HCT116 (cell line): ENCODE measurements around the gene PURB.

Source experiments
- EGR1 ChIP-seq: IDR thresholded peaks from 2 replicates; pipeline ENCODE4 v1.6.1; 2012; ENCODE audit warnings: low read depth
- EZH2phosphoT487 ChIP-seq: fragments of 200-600 bp; IDR thresholded peaks from 2 replicates; pipeline ENCODE4 v1.6.1; 2018; ENCODE audit warnings: antibody characterized with exemption, borderline replicate concordance
- POLR2A ChIP-seq: IDR thresholded peaks from 2 replicates; pipeline ENCODE4 v1.7.0; 2011; ENCODE audit warnings: borderline replicate concordance; ENCODE audit not compliant: insufficient read depth, insufficient read length; ENCODE audit errors: extremely low read depth
- POLR2AphosphoS5 ChIP-seq: IDR thresholded peaks from 2 replicates; pipeline ENCODE4 v1.6.1; 2011; ENCODE audit warnings: mild to moderate bottlenecking, low read depth, low read length, moderate library complexity
- TF ChIP-seq, protein P1 (sequence below), 3 experiments: fragments of 200-600 bp in 1 of 3; sonication (generic) in 1 of 3; IDR thresholded peaks in 2 of 3; conservative IDR thresholded peaks in 1 of 3; 2 replicates each; pipeline ENCODE4 v1.5.1; 2012 to 2017; ENCODE audit warnings: low read depth in 2 of 3, low read length in 2 of 3, antibody characterized with exemption in 1 of 3, borderline replicate concordance in 1 of 3, control low read depth in 1 of 3, mild to moderate bottlenecking in 1 of 3, mixed read lengths in 1 of 3, mixed run types in 1 of 3, moderate library complexity in 1 of 3; ENCODE audit not compliant: insufficient read depth in 1 of 3
- TF ChIP-seq, protein P2 (sequence below): IDR thresholded peaks from 2 replicates; pipeline ENCODE4 v1.6.1; 2012
- TF ChIP-seq, protein P3 (sequence below): IDR thresholded peaks from 2 replicates; pipeline ENCODE4 v1.6.1; 2012
- TF ChIP-seq, protein P4 (sequence below): IDR thresholded peaks from 2 replicates; pipeline ENCODE4 v1.6.1; 2012; ENCODE audit warnings: low read depth

GRCh38 chr7:44906965-44907364 is 21.6 kb upstream of the PURB start:
- TF ChIP-seq EGR1 (no peak), EZH2phosphoT487 (no peak), POLR2A (no peak), POLR2AphosphoS5 (no peak)
- TF ChIP-seq, protein P1, sequence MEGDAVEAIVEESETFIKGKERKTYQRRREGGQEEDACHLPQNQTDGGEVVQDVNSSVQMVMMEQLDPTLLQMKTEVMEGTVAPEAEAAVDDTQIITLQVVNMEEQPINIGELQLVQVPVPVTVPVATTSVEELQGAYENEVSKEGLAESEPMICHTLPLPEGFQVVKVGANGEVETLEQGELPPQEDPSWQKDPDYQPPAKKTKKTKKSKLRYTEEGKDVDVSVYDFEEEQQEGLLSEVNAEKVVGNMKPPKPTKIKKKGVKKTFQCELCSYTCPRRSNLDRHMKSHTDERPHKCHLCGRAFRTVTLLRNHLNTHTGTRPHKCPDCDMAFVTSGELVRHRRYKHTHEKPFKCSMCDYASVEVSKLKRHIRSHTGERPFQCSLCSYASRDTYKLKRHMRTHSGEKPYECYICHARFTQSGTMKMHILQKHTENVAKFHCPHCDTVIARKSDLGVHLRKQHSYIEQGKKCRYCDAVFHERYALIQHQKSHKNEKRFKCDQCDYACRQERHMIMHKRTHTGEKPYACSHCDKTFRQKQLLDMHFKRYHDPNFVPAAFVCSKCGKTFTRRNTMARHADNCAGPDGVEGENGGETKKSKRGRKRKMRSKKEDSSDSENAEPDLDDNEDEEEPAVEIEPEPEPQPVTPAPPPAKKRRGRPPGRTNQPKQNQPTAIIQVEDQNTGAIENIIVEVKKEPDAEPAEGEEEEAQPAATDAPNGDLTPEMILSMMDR (IDR thresholded peaks at IDR 0.05 in 2 of 3, conservative IDR thresholded peaks at IDR 0.05 in 1 of 3; ENCODE audit: borderline replicate concordance in 1 of 3, insufficient read depth in 1 of 3, low read depth in 2 of 3, low read length in 2 of 3), result no peak
- TF ChIP-seq, protein P2, sequence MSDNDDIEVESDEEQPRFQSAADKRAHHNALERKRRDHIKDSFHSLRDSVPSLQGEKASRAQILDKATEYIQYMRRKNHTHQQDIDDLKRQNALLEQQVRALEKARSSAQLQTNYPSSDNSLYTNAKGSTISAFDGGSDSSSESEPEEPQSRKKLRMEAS, result no peak
- TF ChIP-seq, protein P3, sequence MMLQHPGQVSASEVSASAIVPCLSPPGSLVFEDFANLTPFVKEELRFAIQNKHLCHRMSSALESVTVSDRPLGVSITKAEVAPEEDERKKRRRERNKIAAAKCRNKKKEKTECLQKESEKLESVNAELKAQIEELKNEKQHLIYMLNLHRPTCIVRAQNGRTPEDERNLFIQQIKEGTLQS, result no peak
- TF ChIP-seq, protein P4, sequence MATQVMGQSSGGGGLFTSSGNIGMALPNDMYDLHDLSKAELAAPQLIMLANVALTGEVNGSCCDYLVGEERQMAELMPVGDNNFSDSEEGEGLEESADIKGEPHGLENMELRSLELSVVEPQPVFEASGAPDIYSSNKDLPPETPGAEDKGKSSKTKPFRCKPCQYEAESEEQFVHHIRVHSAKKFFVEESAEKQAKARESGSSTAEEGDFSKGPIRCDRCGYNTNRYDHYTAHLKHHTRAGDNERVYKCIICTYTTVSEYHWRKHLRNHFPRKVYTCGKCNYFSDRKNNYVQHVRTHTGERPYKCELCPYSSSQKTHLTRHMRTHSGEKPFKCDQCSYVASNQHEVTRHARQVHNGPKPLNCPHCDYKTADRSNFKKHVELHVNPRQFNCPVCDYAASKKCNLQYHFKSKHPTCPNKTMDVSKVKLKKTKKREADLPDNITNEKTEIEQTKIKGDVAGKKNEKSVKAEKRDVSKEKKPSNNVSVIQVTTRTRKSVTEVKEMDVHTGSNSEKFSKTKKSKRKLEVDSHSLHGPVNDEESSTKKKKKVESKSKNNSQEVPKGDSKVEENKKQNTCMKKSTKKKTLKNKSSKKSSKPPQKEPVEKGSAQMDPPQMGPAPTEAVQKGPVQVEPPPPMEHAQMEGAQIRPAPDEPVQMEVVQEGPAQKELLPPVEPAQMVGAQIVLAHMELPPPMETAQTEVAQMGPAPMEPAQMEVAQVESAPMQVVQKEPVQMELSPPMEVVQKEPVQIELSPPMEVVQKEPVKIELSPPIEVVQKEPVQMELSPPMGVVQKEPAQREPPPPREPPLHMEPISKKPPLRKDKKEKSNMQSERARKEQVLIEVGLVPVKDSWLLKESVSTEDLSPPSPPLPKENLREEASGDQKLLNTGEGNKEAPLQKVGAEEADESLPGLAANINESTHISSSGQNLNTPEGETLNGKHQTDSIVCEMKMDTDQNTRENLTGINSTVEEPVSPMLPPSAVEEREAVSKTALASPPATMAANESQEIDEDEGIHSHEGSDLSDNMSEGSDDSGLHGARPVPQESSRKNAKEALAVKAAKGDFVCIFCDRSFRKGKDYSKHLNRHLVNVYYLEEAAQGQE, result no peak
